ENCODE results near the gene TEAD4.

GRCh38 chr12:3015356-3015755 lies 56.2 kb downstream of the TEAD4 start:
- TF ChIP-seq L3MBTL2 (conservative IDR thresholded peaks at IDR 0.05) = no peak
- TF ChIP-seq NFRKB (IDR thresholded peaks at IDR 0.05) = no peak
- TF ChIP-seq ELF4 (IDR thresholded peaks at IDR 0.05) = no peak
- no peak for TF ChIP-seq BHLHE40 (IDR thresholded peaks at IDR 0.05; ENCODE audit: borderline replicate concordance)
- TF ChIP-seq FOXK2 (IDR thresholded peaks at IDR 0.05) = no peak
- no peak for TF ChIP-seq HDGF (IDR thresholded peaks at IDR 0.05; ENCODE audit: borderline replicate concordance)
- TF ChIP-seq FOXM1 (IDR thresholded peaks at IDR 0.05; ENCODE audit: borderline replicate concordance) = no peak
- TF ChIP-seq SP1 (IDR thresholded peaks at IDR 0.05) = no peak
- TF ChIP-seq PKNOX1 (IDR thresholded peaks at IDR 0.05) = no peak
- no peak for TF ChIP-seq SUZ12 (IDR thresholded peaks at IDR 0.05)
- TF ChIP-seq ARNT (IDR thresholded peaks at IDR 0.05) = no peak
- TF ChIP-seq TARDBP (IDR thresholded peaks at IDR 0.05) = no peak
